PC-3 (cell line): Measurements from ENCODE around the gene HDAC9. TPM values are rescaled to one million over a fixed set of nuclear protein-coding genes. Genes with fewer than 3 reads are reported as not detected.
A peak's percentile ranks its signal among the peaks of the same experiment; 100 is the strongest.

Experiments used
- ATAC-seq: fragments of 200-7000 bp; cut with Tn5 transposase; 2 replicates; pipeline ENCODE4 v1.9.1; 2020; ENCODE audit warnings: mild to moderate bottlenecking, moderate library complexity
- BruUV-seq: library from RNA; stranded (reverse); fragments of 400-500 nt; replicated peaks from 2 replicates; lab custom pipeline; 2021; lab: Mats Ljungman, UMichigan
- CTCF ChIA-PET: fragments of 300-600 bp; sonication (Branson Sonifier 250); formaldehyde crosslinking; loops from one replicate; lab custom pipeline; 2022; ENCODE audit warnings: antibody characterized with exemption; lab: Charles Lee
- POLR2A ChIA-PET: fragments of 300-600 bp; sonication (Branson Sonifier 250); formaldehyde crosslinking; loops from one replicate; lab custom pipeline; 2022; ENCODE audit warnings: antibody characterized with exemption; ENCODE audit not compliant: unreplicated experiment; lab: Charles Lee
- DNase-seq: peaks from one replicate; pipeline ENCODE4 v3.0.0-alpha.2; 2015
- H2AFZ ChIP-seq: fragments of 300-600 bp; sonication (generic); 2 replicates; pipeline ENCODE4 v1.6.0; 2016; ENCODE audit warnings: antibody characterized with exemption, low read length
- H3F3A ChIP-seq: fragments of 300-600 bp; sonication (generic); one replicate; pipeline ENCODE4 v1.6.0; 2017; ENCODE audit warnings: antibody characterized with exemption, low read length, control low read depth, mild to moderate bottlenecking; ENCODE audit not compliant: unreplicated experiment
- H3K27ac ChIP-seq: fragments of 300-600 bp; sonication (generic); 2 replicates; pipeline ENCODE4 v1.5.1; 2016; ENCODE audit warnings: mild to moderate bottlenecking, low read length
- H3K27me3 ChIP-seq: fragments of 300-600 bp; sonication (generic); 2 replicates; pipeline ENCODE4 v1.6.1; 2016; ENCODE audit warnings: low read length, mixed read lengths
- H3K36me3 ChIP-seq: fragments of 300-600 bp; sonication (generic); 2 replicates; pipeline ENCODE4 v1.6.1; 2016; ENCODE audit warnings: low read depth, mixed run types, low read length, mixed read lengths
- H3K4me1 ChIP-seq: fragments of 300-600 bp; sonication (generic); 2 replicates; pipeline ENCODE4 v1.5.1; 2016; ENCODE audit warnings: low read length; ENCODE audit not compliant: insufficient read depth
- H3K4me2 ChIP-seq: fragments of 300-600 bp; sonication (generic); 2 replicates; pipeline ENCODE4 v1.6.0; 2016; ENCODE audit warnings: low read length
- H3K4me3 ChIP-seq: fragments of 300-600 bp; sonication (generic); 2 replicates; pipeline ENCODE4 v1.5.1; 2016; ENCODE audit warnings: mild to moderate bottlenecking, low read length, mixed read lengths
- H3K79me2 ChIP-seq: fragments of 300-600 bp; sonication (generic); 2 replicates; pipeline ENCODE4 v1.6.1; 2017; ENCODE audit warnings: low read length, mixed read lengths
- H3K9ac ChIP-seq: fragments of 300-600 bp; sonication (generic); 2 replicates; pipeline ENCODE4 v1.6.0; 2016; ENCODE audit warnings: mild to moderate bottlenecking, low read length
- H3K9me2 ChIP-seq: fragments of 300-600 bp; sonication (generic); replicated peaks from 2 replicates; pipeline ENCODE4 v1.6.1; 2016; ENCODE audit warnings: mixed run types, low read length, mixed read lengths
- H3K9me3 ChIP-seq: fragments of 300-600 bp; sonication (generic); 2 replicates; pipeline ENCODE4 v1.6.1; 2016; ENCODE audit warnings: low read length, mixed read lengths
- H4K20me1 ChIP-seq: fragments of 300-600 bp; sonication (generic); 2 replicates; pipeline ENCODE4 v1.6.1; 2016; ENCODE audit warnings: low read length, mixed read lengths
- CTCF ChIP-seq: fragments of 300-600 bp; sonication (generic); conservative IDR thresholded peaks from 2 replicates; pipeline ENCODE4 v1.5.1; 2017; ENCODE audit warnings: antibody characterized with exemption, low read depth, mild to moderate bottlenecking, low read length
- EZH2 ChIP-seq: fragments of 300-600 bp; sonication (generic); IDR thresholded peaks from one replicate; pipeline ENCODE4 v1.6.1; 2017; ENCODE audit warnings: antibody characterized with exemption, mild to moderate bottlenecking, low read length; ENCODE audit not compliant: unreplicated experiment
- EZH2phosphoT487 ChIP-seq: fragments of 300-600 bp; sonication (generic); IDR thresholded peaks from 2 replicates; pipeline ENCODE4 v1.6.1; 2018; ENCODE audit warnings: mild to moderate bottlenecking, antibody characterized with exemption, low read length, borderline replicate concordance
- intact Hi-C: fragments of 100-400 bp; cut with micrococcal nuclease; formaldehyde crosslinking; loops from 2 replicates; pipeline ENCODE4 v1.9.0; 2023
- total RNA-seq: library from RNA; depleted of rRNA; stranded (reverse); fragments of >200 nt; gene quantifications from 2 replicates; pipeline ENCODE4 v1.2.3, GENCODE V29; 2014

Gene HDAC9
- total RNA-seq, 1 experiment from 2014 or later: 7.8 TPM

DNA sequence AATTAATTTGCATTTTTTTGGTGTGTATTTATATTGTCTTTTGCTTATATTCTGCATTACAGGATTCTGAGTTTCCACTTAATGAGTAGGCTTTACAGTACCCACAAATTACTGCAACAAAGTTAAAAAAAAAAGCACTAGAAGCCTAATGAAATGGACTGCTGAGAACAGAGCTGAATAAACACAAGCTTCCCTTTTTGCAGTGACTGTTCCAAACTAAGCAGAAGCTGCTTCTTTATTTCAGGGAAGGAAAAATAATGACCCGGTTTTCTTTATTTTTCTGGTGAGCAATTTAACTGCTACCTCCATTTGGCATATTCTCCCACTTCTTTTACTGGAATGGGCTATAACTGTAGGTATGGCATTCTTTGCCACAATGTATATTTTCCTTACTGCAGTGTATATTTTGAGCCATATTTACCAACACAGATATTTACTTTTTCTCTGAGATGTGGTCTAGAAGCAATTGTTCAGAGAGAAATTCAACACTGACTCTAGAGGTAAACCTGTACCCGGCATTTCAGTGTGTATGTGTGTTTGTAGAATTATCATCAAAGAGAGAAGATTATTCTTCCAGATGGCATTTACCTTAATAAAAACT, 56.9 kb downstream of the HDAC9 start:
- H3K4me3 ChIP-seq: peak overlapping the region; percentile 50; the same call in 1 of the 2 replicates
- 0 out of 2 replicates have a peak overlapping the region, but pooled peaks have one; percentile 0 for H2AFZ ChIP-seq
- no peaks in the 10 kb centered on the region for H3K9me2 ChIP-seq
- H3K4me1 ChIP-seq: peaks cover 62% of the 10 kb centered on the region
- BruUV-seq: TSS peak; percentile 87
- H3K36me3 ChIP-seq: no peaks in the 10 kb centered on the region
- ATAC-seq (peak; percentile 7), DNase-seq (peak; percentile 20)
- intact Hi-C loops: loop anchor here (2.0 to 5.0 kb wide), 2 partner anchors 126 to 195 kb away; no protein-coding TSS in a partner anchor
- POLR2A ChIA-PET: interaction anchor here (0.6 to 1.4 kb wide), 4 partner anchors 38 to 163 kb away, joined by 3 to 7 read pairs (median 4); no protein-coding TSS in a partner anchor
- H3K9ac ChIP-seq: peak overlapping the region; percentile 70
- peak overlapping the region; percentile 90 for H3K27ac ChIP-seq
- H3K9me3 ChIP-seq: no peaks in the 10 kb centered on the region
- no peaks in the 10 kb centered on the region for H3F3A ChIP-seq
- no peak for TF ChIP-seq EZH2phosphoT487
- TF ChIP-seq CTCF: no peak
- no peak for TF ChIP-seq EZH2
- no peaks in the 10 kb centered on the region for H3K27me3 ChIP-seq
- no peaks in the 10 kb centered on the region for H4K20me1 ChIP-seq
- CTCF ChIA-PET: interaction anchor here (0.7 to 2.1 kb wide), 2 partner anchors 19 to 975 kb away, joined by 3 to 5 read pairs; no protein-coding TSS in a partner anchor
- H3K79me2 ChIP-seq: no peaks in the 10 kb centered on the region
- peak overlapping the region; percentile 81 for H3K4me2 ChIP-seq

DNA sequence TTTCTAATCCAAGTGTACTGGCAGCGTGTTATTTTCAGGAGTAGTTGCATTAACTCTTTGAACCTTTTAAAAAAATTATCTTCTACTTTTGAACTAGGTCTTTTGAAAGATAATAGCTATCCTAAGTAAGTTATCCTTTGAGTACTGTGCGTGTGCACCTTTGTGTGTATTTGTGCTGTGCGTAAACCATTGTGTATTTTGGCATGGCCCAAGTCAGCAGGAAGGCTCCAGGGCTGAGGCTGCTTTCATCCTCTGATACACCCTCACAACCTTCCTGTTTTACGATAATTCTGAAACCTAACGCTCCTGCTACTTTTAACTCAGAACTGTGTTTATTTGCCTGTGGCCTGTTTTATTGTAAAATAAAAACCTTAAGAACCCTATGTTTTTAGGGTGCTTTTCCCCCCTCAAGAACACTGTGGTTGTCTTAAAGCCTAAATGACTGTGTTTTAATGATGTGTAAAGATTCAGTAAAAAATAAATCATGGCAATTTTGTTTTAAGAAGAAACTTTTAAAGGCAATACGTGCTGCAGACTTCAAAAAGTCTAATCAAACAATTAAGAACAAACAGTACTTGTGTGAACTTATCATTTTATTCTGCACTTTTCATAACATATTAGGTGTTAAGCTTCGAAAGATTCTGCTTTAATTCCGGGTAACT, 57.5 kb downstream of the HDAC9 start:
- Histone ChIP-seq H3K27me3 (no peaks in the 10 kb centered on the region), H3K4me1 (peaks cover 58% of the 10 kb centered on the region), H3K9me3 (no peaks in the 10 kb centered on the region), H2AFZ (peak overlapping the region; percentile 47), H3F3A (no peaks in the 10 kb centered on the region), H3K4me3 (peak overlapping the region; percentile 50), H3K27ac (peak overlapping the region; percentile 90), H3K9ac (peak overlapping the region; percentile 71), H3K9me2 (no peaks in the 10 kb centered on the region), H3K36me3 (no peaks in the 10 kb centered on the region), H3K4me2 (peak overlapping the region; percentile 81), H3K79me2 (no peaks in the 10 kb centered on the region), H4K20me1 (no peaks in the 10 kb centered on the region)
- intact Hi-C loops: loop anchor here (1.0 to 5.0 kb wide), 3 partner anchors 44 to 196 kb away; no protein-coding TSS in a partner anchor
- ChIA-PET POLR2A (interaction anchor here (0.6 to 1.4 kb wide), 3 partner anchors 11 to 164 kb away, joined by 3 to 4 read pairs (median 3); no protein-coding TSS in a partner anchor), CTCF (interaction anchor here (0.6 to 2.1 kb wide), 3 partner anchors 18 to 32 kb away, joined by 3 to 5 read pairs (median 4); no protein-coding TSS in a partner anchor)
- no peak for TF ChIP-seq EZH2phosphoT487
- no peak for TF ChIP-seq EZH2
- no peak for TF ChIP-seq CTCF
- ATAC-seq (peak; percentile 82), DNase-seq (peak; percentile 80)
- no TSS peak for BruUV-seq
